Dedifferentiated amniotic fluid mesenchymal stem cell (primary cell): ENCODE data around the gene AGAP5.
A peak's percentile ranks its signal among the peaks of the same experiment; 100 is the strongest.

Experiments used
- DNase-seq: peaks from one replicate; pipeline ENCODE4 v3.0.0-alpha.2; 2016; ENCODE audit errors: extremely low spot score

AGAP5 gene

DNA sequence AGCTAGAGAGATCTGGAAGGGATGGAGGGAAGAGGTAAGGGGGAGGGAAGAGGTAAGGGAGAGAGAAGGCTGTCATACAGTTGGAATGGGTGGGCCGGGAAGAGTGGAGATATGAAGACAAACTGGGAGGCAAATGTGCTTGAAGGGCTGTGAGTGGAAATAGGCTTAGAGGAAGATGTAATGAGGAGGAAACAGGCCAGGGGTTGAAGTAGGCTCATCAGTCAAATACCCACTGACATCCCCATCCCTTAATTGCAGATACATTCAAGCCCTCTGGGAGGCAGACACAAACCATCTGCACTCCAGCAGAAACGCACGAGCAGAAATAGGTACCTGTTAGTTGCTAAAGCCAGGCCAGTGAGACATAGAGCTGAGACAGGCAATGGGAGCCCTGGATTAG, 44.2 kb downstream of the AGAP5 start:
- no peak for DNase-seq

DNA sequence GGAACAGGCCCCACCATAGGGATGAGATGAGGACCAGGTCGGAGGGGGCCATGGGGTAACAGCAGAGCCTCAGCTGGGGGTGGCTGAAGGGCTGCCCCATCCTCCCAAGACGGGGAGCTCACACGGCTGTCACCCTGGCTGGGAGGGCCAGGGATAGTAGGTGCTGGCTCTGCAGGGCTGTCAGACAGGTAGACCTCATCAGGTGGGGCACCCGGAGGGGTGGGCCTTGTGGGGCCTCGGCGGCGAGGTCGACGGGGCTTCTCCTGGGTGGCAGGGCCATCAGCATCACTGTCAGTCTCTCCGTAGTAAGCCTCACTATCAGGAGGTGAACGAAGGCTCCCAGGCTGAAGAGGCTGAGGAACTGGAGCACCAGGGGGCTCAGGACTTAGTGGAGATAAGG, 44.7 kb downstream of the AGAP5 start:
- DNase-seq = no peak

DNA sequence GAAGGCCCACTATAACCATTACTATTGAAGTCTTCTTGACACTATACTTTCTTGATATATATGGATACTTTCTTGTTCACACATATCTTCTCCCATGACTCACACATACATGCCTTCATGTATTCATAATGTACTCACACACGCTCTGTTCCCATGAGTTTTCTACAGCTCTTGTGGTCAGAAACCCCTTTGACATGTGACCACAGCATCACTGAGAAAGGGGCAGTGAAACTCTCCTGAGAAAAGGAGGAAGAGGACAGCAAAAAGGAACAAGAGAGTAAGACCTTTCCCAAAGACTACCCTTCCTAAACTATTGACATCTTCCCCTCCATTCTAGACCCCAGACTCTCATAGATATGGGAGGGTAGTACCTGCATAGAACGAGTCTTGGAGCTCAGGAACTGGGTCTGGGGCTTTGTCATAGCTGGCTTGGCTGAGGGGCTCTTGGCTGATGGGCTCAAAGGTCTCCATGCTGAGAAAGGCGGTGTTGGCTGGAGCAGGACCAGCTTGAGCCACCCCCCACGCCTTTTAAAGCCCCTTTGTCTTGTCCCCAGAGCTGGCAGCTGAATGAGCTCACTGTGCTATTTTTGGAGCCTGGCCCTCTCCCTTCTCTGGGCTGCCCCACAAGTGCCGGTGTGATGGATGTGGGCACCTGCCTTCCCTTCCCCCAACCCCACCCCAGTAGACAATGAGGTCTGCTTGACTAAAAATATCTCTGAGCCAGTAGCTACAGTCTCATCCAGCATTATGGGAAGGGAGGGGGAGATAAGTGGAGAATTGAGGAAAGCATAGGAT, 47.2 kb downstream of the AGAP5 start:
- DNase-seq = no peak

DNA sequence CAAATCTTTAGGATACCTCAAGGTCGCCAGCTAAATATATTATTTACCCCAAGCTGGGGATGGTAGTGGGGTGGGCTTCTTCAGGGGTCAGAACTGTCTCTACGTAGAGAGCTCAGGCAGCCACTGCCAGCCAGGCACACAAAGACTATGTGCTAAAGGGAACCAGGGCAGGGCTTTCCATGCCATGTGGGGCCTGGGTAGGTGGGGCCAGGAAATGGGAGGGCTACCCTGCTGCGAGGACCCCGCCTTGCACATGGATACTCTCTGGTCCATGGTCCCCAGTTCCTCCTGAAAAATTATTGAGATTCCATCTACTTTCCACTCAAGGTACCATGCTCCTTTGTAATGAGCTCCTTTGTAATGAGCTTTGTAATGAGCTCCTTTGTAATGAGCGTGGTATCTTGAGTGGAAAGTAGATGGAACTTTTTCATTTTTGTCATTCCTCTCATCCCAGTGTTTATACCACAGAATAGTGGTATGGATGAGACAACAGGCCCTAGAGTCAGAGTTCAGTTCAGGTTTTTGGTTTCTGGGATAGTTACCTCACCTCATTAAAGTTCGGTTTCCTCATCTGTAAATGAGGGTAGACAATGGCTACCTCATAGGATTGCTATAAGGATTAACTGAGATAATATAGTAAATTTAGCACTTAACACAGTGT, 47.9 kb downstream of the AGAP5 start:
- DNase-seq = no peak

DNA sequence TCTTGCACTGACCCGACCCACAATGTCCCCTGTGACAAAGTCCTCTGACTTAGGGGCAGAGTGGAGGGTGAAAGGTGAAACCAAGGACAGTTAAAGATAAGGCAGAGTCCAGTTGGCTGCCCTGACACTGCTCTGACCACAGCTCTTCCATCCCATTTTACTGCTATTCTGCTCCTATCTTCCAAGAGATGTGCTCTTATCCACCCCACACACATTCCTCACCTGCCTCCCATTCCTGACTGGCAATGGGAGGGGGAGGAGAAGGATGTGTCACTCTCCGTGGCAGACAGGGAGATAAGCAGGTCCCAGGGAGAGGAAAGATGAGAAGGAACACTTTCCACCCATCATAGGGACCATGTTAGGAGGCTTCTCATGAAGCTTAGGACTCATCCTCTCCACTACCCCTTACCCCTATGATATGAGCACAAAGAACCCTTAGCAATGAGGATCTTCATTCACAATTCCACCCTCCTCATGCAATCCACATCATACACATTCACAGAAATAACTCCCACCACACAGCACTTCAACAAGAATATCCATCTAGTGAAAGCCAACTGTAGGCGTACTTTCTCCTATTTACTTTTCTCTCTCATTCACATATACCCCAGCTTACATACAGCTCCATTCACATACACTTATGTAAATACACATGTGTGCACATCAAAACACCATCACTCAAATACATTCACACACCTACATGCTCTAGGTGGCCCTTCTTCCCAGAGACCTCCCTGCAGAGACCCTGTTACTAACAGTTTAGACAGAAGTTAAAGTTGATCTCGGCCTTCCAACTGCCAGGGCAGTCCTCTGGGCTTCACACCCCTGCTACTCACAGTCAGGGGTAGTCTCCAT, 48.7 kb downstream of the AGAP5 start:
- no peak for DNase-seq

DNA sequence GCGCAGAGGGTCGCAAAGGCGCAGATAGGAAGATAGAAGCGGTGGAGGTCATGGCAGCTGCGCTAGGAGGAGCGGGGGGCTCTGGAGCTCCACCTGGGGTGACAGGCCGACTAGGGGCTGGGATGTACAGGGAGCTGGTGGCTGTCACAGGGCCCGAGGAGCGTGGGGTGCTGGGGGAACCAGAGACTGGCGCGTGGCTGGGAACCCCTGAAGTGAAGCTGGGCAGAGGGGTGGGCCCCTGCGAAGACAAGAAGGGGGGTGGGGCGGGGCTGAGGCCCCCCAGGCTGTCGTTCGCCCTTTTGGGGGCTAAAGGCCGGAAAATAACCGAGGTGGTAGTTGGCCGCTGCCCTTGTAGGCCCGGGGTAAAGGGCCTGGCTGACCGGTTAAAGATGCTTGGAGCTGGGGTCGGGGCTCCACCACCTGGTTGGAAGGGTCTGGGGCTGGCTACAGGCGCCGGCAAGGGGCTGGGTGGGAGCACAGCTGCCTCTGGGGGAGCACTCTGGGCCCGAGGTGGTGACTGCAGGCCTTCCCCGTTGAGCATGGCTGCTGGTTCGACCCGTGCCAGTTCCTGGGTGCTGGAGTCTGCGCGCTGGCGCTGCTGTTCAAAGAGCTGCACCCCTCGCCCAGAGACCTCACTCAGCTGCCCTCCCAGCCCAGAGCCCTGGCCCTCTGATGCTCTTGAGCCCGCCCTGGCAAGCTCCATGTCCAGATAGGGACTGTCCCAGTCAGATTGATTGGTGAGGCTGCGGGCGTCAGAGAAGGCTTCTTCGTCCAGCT, 49.8 kb downstream of the AGAP5 start:
- DNase-seq = no peak

DNA sequence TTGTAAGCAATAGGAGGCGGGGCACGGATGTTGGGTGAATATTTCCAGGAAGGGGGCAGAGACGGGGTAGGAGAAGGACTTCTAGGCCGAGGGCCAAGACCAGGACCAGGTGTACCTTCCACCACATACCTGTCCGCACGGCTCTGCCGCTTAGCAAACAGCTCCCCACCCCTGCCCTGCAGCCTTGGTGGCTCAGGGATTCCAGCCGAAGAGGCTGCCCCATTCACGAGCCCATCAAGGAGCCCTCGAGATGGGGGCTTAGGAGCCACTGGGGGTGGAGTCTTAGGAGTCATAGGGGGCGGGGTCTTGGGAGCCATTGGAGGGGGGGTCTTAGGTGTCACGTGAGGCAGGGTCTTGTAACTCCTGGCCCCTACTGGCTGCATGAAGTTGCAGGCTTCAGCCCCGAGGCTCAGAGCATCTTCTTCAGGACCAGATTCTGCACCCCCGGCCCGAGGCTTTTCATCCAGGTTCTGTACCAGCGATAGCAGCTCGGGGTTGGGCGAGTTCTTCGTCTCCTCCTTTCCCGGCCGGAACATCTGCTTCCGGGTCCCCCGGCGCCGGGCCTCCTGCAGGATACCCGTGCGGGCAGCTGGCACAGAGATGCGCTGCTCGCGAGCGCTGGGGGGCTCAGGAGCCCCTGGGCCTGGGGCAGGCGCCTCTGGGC, 50.6 kb downstream of the AGAP5 start:
- no peak for DNase-seq

DNA sequence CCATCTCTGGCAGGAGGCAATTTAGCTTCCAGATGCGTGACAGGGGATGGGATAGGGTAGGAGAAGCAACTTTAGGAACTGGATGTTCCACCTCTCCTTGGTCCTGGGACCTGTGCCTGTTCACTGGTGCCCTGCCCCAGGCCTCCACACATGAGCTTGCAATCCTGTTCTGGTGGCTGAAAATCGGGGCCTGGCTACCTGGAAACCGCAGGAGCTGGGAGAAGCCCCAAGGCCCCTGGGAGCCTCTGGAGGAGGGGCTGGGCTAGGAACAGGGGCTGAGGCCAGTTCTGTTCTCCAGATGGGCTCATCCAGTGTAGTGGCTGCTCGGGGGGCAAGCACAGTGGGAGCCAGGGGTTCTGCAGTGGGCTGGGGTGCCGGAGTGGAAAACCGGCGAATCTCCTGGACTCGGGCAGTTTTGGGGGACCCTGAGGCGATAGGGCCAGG, 51.3 kb downstream of the AGAP5 start:
- DNase-seq = no peak

DNA sequence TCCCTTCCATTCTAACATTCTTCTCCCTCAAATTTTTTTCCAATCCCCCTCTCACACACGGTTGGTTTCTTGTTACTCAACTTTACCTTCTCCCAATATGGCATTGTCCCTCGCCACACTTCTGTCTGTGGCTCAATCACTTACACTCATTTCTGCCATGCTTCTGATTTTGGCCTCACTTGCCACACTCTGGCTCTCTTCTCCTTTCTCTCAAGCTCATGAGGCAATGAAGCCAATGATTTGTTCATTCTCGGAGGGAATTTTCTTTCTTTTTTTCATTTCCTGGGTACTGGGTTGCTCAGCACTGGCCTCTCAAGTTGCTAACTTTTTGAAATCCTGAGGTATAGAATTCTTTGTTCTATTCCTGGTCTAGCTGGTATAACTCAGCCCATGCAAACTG, 52.7 kb downstream of the AGAP5 start:
- no peak for DNase-seq

DNA sequence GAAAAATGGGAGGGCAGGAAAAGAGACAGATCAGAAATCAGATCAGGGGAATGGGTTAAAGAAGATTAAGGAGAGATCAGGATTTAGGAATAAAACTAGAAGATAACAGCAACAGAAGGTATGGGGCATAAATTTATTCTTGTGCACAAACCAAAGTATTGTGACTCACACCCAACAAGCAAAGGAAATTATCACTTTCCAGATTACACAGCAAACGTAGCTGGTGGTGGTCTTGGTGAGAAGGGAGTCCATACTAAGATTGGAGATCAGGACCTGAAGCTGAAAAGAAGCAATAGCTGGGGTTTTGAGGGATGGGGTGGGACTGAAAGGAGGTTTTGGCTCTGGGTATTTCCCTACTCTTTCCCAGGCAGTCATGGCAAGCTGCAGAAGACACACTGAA, 53.1 kb downstream of the AGAP5 start:
- no peak for DNase-seq

DNA sequence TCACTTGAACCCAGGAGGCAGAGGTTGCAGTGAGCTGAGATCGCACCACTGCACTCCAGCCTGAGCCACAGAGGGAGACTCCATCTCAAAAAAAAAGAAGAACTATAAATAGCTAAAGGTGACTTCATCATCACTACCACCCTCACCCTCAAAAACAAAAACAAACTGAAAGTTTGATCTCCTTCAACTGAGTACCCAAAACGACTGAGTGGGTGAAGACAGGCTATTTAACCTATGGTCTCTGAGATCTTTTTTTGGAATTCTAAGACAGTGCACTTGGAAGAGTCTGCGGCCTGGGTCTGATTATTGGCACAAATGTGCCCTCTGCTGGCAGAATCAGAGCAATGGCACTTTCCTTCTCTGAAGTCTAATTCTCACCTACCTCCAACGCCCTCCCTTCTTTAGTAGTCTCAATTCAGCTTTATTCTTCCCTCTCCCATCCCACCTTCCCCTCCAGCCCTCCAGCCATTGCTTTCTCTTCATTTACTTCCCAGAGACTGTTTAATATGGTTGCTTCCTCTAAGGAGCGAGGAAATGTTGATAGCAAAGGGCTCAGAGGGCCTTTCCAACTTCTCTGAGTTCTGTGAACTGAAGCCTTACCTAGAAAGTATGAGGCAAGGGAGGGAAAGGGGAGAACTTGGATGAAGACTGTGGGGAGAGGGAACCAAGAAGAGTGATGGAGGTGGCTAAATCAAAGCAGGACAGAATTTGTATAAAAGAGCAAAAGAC, 53.7 kb downstream of the AGAP5 start:
- DNase-seq = peak; percentile 77

DNA sequence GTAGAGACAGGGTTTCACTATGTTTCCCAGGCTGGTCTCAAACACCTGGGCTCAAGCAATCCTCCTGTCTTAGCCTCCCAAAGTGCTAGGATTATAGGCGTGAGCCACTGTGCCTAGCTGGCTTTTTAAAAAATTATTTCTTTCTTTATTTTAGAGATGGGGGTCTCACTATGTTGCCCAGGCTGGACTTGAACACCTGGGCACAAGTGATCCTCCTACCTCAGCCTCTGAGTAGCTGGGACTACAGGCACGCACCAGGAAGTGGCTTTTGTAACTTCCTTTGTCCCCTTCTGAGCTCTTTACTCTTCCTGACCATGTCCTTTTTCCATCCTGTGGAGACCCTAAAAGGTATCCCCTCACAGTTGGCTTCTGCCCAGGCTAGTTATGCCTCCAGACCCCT, 54.5 kb downstream of the AGAP5 start:
- no peak for DNase-seq

DNA sequence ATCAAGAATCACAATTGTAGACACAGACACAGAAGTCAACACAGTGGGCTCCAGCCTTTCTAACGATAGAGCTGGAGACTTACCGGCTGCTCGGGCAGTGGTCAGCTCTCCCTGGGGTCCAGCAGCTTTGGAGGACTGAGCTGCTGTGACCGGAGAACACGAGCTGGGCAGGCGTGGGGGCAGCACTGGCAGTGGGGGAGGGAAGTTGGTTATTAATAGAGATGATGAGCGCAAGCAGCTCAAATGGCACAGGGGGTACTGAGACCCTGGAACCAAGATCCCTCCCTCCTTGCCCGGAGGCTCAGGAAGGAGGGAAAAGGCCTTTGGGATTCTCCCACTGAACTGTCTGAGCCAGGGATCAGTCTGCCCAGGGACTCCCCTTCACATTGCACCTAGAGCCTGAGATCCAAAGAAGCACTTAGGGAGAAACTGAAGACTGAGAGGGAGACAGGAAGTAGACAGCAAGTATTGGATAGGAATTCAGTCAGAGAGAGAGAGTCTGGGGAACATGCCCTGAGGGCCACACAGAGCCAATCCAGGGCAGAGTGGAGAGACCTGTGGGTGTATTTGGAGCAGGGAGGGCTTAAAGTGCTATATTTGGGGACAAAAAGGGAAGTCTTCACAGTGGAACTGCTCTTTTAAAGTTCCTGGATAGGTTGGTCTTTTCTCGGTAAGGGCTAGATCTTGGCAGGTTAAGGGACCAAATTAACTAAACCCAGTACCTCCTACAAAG, 56.4 kb downstream of the AGAP5 start, which contains the start of gene MYOZ1:
Gene MYOZ1, minus strand, starts transcription at position 147 of the 733 bp plus-strand sequence. CDS start 1,457 bp downstream, outside the sequence.
- DNase-seq = no peak

DNA sequence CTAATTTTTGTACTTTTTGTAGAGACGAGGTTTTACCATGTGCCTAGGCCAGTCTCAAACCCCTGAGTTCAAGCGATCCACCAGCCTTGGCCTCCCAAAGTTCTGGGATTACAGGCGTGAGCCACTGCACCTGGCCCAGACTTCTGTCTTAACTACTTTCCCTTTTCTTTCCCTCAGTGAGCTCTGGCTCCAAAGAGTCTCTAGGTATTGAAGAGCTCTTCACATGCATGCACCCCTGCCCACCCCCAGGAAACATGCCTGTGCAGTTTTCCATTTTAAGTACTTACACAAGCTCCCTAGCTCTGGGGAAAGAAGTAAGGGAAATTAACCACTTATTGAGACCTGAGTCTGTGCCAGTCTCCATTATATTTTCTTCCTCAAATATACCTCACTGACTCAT, 58.6 kb downstream of the AGAP5 start:
- no peak for DNase-seq

DNA sequence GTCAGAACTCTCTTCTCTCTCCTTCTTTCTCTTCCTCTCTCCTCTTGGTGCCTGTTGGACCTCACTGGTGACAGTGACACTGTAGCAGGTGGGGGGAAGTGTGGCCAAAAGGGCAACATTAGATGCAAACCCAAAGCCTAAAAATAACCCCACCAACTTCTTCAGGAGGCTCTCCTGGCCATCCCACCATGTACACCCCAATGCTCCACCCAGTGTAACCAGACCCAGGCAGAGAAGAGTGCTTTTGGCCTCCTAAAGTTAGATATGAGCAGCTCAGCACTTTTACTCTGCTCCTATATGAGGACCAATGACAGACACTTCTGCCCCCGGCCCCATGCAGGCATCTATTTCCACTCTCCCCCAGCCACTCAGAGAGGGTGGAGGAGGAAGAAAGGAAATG, 62.1 kb downstream of the AGAP5 start:
- no peak for DNase-seq

DNA sequence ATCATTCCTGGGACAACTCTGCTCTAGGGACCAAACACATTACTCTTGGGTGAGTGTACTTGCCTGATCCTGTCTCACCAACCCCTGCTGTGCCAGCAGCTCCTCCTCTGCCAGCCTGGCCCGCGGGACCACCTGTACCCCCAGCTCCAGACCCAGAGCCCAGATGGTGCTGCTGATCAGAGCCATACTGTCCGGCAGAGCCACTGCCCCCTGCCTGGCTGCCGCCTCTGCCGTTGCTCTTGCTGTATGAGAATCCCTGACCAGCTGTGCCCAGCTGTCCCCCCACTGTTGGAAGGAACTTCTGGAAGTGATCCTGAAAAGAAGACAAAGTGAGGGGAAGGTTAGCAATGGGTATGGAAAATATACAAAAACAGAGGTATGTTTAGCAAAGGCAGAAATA, 63.5 kb downstream of the AGAP5 start:
- no peak for DNase-seq

DNA sequence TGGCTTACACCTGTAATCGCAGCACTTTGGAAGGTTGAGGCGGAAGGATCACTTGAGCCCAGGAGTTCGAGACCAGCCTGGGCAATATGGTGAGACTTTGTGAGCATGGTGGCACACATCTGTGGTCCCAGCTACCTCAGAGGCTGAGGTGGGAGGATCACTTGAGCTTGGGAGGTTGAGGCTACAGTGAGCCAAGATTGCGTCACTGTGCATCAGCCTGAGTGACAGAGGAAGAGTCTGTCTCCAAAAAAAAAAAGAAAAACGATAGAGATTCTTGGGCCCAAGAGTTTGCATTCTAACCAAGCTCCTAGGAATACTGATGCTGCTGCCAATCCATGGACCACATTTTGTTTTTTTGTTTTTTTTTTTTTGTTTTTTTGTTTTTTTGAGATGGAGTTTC, 68.7 kb downstream of the AGAP5 start:
- DNase-seq = no peak

DNA sequence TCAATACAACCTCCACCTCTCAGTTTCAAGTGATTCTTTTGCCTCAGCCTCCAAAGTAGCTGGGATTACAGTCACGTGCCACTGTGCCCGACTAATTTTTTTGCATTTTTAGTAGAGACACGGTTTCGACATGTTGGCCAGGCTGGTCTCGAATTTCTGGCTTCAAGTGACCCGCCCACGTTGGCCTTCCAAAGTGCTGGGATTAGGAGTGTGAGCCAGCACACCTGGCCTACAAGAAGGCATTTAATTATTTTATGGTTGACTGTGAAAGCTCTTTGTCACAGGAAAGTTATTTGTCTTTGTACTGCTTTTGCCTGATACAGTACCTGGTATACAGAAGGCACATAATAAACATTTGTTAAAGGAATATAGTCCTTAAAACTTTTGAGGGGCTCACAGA, 69.5 kb downstream of the AGAP5 start:
- DNase-seq = no peak

DNA sequence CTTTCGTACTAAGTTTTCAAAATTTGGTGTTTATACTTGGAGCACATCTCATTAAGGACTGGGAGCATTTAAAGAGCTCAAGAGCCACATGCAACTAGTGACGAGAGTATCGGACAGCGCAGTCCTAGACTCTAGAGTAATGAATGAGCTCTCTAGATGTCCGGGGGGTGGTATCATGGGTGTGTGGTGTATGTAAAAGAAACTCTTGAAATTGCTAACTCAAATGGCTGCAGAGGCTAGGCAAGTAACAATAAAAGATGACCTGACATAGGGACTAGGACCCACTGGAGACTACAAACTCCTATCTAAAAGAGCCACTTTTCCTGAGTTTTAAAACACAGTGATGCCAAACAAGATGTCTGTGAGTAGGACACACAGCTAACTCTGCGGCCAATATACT, 70.6 kb downstream of the AGAP5 start:
- no peak for DNase-seq
